GM15510 (cell line): Measurements from ENCODE around the gene RBSN.

Source experiments
- POLR2A ChIP-seq: IDR thresholded peaks from 3 replicates; pipeline ENCODE4 v1.6.1; 2011; ENCODE audit warnings: borderline replicate concordance; ENCODE audit not compliant: insufficient read length; ENCODE audit errors: extremely low read depth

The RBSN gene

DNA sequence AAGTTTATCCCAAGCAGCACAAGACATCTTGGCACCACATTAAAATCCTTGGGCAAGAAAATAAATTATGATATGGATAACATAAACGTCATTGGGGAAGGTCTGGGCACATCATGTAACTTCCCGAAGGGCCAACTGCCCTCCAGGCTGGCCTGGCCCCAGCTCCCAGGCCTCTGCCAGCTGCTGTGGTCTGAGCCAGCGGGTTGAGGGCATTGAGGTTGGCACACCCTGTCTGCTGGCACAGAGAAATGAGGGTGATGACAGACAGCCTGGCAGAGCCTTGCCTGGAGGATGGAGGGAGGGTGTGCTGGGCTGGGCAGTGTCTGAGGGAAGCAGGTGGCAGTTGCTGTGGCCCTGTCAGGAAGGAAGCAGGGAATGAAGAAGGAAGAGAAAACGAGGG is 3.3 kb upstream of the RBSN start:
- TF ChIP-seq POLR2A = no peak

- no peak for TF ChIP-seq POLR2A
Measured at GRCh38 chr3:15099364-15100098, 583 bp upstream of the RBSN start.

- TF ChIP-seq POLR2A = no peak
Measured at GRCh38 chr3:15097891-15098290, 1.1 kb downstream of the RBSN start.

DNA sequence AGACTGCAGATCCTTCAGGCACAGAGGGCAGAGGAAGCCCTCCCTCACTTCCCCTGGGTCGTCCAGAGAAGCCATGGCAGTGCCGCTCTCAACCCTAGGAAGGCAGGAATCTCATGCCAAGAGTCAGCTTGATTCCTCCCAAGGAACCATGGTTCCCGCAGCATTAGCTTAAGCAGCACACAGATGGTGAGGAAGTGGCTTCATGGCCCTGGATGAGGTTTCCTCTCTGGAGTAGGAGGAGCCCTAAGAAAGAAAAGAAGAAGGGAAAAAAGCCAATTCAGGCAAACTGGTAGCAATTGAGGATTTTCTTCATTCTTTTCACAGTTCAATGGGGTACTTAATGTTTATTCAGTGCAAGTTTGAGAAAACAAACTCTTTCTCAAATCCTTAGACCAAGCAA is 2.9 kb downstream of the RBSN start:
- no peak for TF ChIP-seq POLR2A

- TF ChIP-seq POLR2A = no peak
Measured at GRCh38 chr3:15094187-15094875, 4.6 kb downstream of the RBSN start.

GRCh38 chr3:15092686-15093085 is 6.3 kb downstream of the RBSN start:
- TF ChIP-seq POLR2A = no peak

- TF ChIP-seq POLR2A = no peak
Measured at GRCh38 chr3:15091575-15091974, 7.4 kb downstream of the RBSN start.

DNA sequence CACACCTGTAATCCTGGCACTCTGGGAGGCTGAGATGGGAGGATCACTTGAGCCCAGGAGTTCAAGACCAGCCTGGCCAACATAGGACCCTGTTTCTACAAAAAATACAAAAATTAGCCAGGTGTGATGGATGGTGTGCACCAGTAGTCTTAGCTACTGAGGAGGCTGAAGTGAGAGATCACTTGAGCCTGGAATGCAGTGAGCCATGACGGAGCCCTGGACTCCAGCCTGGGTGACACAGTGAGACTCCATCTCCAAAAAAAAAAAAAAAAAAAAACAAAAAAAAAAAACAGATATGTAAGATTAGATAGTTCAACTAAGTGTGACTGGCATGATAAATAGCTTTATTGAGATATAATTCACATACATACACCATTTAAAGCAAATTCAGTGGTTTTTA is 9.7 kb downstream of the RBSN start:
- TF ChIP-seq POLR2A = no peak

GRCh38 chr3:15086699-15087098 is 12.2 kb downstream of the RBSN start:
- TF ChIP-seq POLR2A = no peak

DNA sequence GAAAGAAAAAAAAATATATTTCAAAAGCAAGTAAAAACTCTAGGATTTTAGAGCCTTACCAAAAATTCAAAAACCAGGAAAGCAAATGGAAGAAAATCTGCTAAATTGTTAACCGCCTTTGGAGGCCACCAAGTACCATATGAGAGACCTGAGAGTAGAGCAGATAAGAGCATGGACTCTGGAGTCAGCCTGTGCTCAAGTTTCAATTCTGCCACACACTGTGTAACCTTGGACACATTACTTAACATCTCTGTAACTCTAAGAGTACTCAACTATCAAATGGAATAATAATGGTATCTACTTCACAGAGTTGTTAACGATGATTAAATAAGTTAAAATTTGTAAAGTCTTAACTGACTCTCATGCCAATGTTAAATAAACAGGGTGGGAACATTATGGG is 12.7 kb downstream of the RBSN start:
- no peak for TF ChIP-seq POLR2A

GRCh38 chr3:15083252-15083651 is 15.7 kb downstream of the RBSN start:
- TF ChIP-seq POLR2A = no peak

DNA sequence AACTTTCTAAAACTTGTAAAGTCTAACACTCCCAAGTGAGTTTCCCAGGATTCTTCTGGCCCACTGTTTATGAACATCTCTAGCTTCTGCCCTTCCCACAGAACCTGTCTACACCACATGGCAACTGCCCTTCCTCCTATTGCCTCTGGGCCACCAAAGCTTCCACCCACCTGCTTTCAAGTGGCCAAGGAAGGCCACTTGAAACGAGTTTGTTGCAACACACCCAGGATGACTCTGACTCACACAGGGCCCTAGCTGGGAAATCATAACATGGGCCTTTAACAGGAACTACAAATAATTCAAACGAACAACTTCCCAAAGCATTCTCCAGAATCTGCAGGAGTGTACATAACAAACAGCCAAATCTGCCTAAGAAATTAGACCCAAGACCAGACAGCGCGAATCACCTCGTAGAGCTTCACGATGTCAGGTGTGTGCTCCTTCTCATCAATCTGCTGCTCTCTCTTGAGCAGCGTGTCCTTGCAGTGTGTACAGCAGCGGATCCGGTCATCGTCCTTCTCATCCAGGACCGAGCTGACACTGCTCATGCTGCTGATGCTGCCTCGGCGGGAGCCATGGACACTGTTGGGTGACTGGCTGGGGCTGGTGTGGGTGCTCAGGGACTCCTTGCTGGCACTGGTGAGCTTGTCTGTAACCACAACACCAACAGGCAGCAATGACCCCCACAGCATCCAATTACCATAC is 16.8 kb downstream of the RBSN start:
- no peak for TF ChIP-seq POLR2A

DNA sequence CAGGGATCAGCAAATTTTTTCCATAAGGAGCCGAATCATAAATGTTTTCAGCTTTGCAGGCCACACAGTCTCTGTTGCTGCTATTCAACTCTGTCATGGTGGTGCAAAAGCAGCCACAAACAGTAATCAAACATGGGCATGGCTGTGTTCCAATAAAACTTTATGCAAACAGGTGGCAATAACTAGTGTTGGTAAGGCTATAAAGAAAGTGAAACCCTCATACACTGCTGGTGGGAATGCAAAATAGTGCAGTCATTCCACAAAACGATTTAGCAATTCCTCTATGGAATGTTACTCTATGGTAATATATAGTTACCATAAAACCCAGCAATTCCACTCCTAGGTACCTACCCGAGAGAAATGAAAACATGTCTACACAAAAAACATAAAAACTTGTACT is 19.9 kb downstream of the RBSN start:
- TF ChIP-seq POLR2A = no peak

DNA sequence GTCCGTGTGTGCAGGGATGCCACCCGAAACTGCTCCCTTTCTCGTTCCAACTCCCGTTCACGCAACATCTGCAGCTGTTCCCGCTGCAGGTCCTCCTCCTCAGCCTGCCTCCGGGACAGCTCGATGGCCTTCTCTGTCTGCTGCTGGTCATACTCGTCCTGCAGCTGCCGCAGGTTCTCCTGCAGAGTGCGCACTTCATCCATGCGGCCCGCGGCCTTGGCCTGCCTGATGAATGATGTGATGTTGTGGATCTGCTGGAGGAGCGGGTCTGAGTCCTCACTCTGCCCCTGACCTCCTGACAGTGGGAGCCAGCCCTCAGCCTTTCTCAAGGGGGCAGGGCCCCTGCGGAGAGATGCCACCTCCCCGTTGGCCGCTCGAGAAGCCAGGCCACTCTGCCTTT is 24.4 kb downstream of the RBSN start:
- TF ChIP-seq POLR2A = no peak

GRCh38 chr3:15071699-15072098 is 27.2 kb downstream of the RBSN start:
- no peak for TF ChIP-seq POLR2A

DNA sequence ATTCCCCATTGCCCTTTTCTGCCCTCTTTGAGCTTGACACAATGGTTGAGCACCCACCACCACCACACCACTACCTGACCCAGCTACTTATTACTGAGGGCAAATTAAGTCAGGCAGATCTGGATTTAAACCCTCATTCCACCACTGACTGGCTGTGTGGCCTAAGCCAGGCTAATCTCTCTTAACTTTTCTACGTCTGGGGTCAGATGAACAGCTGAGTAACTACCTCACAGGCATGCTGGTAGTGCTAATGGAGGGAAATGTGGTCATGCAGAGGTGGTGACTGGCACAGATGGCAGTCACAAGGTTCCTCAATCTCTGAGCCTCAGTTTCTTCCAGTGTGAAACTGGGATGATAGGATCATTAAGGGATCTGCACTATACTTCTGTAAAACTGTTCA is 29.5 kb downstream of the RBSN start:
- TF ChIP-seq POLR2A = no peak
